GM21360 (cell line): ENCODE measurements around the gene MRPS27.
A peak's percentile ranks its signal among the peaks of the same experiment; 100 is the strongest.
"Not testable (repeated sequence)": the region's sequence is repeated elsewhere in the genome, so short reads cannot be mapped to it uniquely, and the experiment has no call there.

Source experiments
- ATAC-seq: cut with Tn5 transposase; IDR thresholded peaks from one replicate; pipeline ENCODE4 v1.9.1; 2021; ENCODE audit warnings: mild to moderate bottlenecking, moderate library complexity; ENCODE audit not compliant: unreplicated experiment

Gene MRPS27

DNA sequence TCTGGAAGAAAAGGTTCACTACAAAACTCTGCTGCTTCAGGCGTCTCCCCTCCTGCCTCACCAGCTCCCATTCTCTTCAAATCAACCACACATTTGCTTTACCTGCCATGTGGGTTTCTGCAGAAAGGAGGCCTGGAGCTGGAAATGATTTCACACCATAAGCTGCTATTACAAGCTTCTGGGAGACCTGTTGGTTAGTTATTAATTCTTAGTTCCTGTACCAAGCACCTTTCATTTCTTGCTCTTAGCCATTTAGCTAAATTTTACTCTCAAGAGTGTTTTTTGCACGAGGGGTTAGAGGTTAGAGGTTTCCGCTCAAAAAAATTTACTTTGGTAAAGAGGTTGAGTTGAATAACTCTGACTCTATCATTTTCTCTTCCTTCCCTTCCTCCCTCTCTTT, 142.5 kb downstream of the MRPS27 start:
- no peak for ATAC-seq

- no peak for ATAC-seq
Observed at GRCh38 chr5:72172786-72173185, 147.3 kb downstream of the MRPS27 start.

- ATAC-seq = peak; percentile 54
Observed at GRCh38 chr5:72171667-72172066, 148.4 kb downstream of the MRPS27 start.

- not testable (repeated sequence) for ATAC-seq
Observed at GRCh38 chr5:72171181-72171580, 148.9 kb downstream of the MRPS27 start.

DNA sequence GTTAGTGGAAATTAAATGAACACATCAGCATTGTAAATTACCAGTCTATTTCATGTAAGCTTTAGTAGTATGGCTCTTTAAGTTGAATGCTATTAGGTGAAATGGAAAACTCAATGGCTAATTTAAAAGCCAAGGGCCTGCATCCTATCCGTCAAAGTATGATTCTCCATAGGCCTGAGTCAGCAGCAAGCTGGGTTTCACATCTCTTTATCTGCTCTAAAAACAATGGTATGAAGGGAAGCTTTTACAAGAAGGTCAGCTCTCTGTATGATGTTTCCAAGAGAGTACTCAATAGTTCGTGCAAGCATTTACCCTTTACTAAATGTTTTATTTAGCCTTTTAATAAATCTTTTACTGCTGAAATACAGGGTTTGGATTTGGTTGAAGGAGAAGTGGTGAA, 149.9 kb downstream of the MRPS27 start:
- ATAC-seq = no peak
